ENCODE data around the gene GJA4. TPM values are rescaled to one million over a fixed set of nuclear protein-coding genes. Genes with fewer than 3 reads are reported as not detected.

Gene GJA4
- total RNA-seq, 4 donors from 2014 or later, result 9.9 to 56.1 (median 34.2) TPM

- TF ChIP-seq CTCF (IDR thresholded peaks at IDR 0.05; ENCODE audit: low read depth), result no peak
Observed at GRCh38 chr1:34770891-34771504, 21.8 kb upstream of the GJA4 start.

GRCh38 chr1:34771573-34772371 lies 21.0 kb upstream of the GJA4 start:
- no peak for TF ChIP-seq CTCF (IDR thresholded peaks at IDR 0.05; ENCODE audit: low read depth)

- no peak for TF ChIP-seq CTCF (IDR thresholded peaks at IDR 0.05; ENCODE audit: low read depth)
Observed at GRCh38 chr1:34774957-34775356, 17.8 kb upstream of the GJA4 start.

GRCh38 chr1:34776911-34777310 lies 15.9 kb upstream of the GJA4 start:
- TF ChIP-seq CTCF (IDR thresholded peaks at IDR 0.05; ENCODE audit: low read depth), result no peak

- no peak for TF ChIP-seq CTCF (IDR thresholded peaks at IDR 0.05; ENCODE audit: low read depth)
Observed at GRCh38 chr1:34777519-34778321, 15.1 kb upstream of the GJA4 start.

GRCh38 chr1:34778381-34778780 lies 14.4 kb upstream of the GJA4 start:
- TF ChIP-seq CTCF (IDR thresholded peaks at IDR 0.05; ENCODE audit: low read depth), result no peak

- no peak for TF ChIP-seq CTCF (IDR thresholded peaks at IDR 0.05; ENCODE audit: low read depth)
Observed at GRCh38 chr1:34779005-34779404, 13.8 kb upstream of the GJA4 start.

All from subcutaneous adipose tissue (tissue), 4 donors.